T-helper 1 cell treated with Interleukin-12 subunit alpha and Interleukin-12 subunit beta and Interleukin-4 antibody, amounts not matched to agents 30 ng/mL and 1 ng/mL, for 36 hours (primary cell): Measurements from ENCODE around the gene TSPAN33. TPM values are rescaled to one million over a fixed set of nuclear protein-coding genes. Genes with fewer than 3 reads are reported as not detected.
"Not testable (repeated sequence)": the region's sequence is repeated elsewhere in the genome, so short reads cannot be mapped to it uniquely, and the experiment has no call there.

Experiments used
- intact Hi-C: fragments of 100-400 bp; cut with micrococcal nuclease; formaldehyde crosslinking; loops from one replicate; pipeline ENCODE4 v1.15.1; 2024
- total RNA-seq: library from RNA; stranded (reverse); gene quantifications from 2 replicates; pipeline ENCODE4 v1.2.3, GENCODE V29; 2022

TSPAN33 gene
- total RNA-seq, 1 donor from 2014 or later: 7.0 TPM

- intact Hi-C loops: no loop called here
Measured at GRCh38 chr7:129169686-129170440, 25.4 kb downstream of the TSPAN33 start.

DNA sequence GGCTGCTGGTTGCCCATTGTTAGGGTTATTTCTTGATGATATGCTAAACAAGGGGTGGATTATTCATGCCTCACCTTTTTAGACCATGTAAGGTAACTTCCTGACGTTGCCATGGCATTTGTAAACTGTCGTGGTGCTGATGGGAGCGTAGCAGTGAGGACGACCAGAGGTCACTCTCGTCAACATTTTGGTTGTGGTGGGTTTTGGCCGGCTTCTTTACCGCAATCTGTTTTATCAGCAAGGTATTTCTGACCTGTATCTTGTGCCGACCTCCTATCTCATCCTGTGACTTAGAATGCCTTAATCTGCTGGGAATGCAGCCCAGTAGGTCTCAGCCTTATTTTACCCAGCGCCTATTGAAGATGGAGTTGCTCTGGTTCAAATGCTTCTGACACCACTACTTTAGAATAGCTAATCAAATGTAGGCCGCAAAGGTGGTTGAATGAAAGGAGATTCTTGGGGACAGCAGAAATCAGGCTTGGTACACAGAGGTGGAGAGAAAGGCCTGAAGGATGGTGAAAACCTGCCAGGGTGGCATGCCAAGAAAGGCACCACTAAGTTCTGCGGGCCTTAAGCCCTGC is 26.0 kb downstream of the TSPAN33 start:
- intact Hi-C loops: no loop called here

DNA sequence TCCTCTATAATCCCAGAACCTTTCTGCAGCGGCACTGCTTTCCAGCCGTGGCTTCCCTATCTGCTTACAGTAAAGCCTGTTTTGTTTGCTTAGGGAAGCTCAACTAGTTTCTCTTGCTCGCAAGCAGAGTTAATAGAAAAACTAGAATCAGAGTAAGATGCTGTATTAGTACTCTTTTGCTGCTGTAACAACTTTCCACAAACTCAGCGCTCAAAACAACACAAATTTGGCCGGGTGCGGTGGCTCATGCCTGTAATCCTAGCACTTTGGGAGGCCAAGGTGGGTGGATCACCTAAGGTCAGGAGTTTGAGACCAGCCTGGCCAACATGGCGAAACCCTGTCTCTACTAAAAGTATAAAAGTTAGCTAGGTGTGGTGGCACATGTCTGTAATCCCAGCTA is 29.4 kb downstream of the TSPAN33 start:
- intact Hi-C loops: not testable (repeated sequence)

DNA sequence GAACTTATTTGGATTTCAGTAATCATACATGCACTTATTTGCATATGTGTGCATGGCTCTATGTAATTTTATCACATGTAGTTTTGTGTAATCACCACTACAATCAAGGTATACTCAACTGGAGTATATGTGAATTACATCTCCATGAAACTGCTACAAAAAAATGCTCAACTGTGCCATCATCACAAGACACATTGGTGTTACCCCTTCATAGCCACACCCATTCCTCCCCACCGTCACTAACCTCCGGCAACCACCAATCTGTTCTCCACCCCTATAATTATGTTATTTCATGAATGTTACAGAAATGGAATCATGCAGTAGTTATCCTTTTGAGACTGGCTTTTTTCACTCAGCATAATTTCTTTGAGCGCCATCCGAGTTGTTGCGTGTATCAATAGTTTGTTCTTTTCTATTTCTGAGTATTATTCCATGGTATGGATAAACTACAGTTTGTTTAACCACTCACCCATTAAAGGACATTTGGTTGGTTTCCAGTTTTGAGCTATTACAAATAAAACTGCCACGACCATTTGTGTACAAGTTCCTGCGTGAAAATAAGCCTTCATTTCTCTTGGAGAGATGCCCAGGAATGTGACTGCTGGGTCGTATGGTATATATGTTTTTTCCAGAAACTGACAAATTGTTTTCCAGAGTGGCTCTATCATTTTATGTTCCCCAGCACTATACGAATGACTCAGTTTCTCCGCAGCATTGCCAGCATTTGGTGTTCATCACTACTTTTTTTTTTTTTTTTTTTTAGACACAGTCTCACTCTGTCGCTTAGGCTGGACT is 32.6 kb downstream of the TSPAN33 start:
- intact Hi-C loops: no loop called here

DNA sequence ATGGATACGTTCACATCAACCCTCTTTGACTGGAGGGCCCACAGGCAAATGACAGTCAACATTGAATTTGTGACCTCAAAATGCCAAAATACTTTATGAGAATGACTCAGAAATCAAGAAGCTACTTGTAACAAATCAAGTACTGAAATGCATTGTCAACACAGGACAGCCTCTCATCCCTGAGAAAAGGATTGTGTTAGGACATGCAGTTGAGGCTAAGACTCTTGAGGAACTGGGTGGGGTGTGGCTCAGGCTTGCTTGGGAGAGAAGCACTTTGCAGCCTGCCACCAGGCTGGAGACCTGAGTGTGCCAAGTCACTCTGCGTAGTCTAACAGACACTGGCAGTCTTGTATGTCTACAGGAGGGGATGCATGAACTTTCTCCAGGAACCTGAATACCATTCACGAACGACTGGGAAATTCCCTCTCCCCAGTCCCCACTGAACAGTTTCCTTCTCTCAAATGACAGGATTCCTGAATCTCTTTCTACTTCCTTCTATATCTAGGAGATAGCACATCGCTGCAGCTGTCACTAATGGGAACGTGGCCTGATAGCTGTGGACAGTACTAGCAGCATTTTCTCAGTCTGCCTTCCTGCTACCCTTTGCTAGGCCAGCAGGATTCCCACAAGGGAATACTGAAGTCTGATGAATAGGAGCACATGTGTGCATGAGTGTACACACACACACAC is 40.6 kb downstream of the TSPAN33 start:
- intact Hi-C loops: no loop called here

DNA sequence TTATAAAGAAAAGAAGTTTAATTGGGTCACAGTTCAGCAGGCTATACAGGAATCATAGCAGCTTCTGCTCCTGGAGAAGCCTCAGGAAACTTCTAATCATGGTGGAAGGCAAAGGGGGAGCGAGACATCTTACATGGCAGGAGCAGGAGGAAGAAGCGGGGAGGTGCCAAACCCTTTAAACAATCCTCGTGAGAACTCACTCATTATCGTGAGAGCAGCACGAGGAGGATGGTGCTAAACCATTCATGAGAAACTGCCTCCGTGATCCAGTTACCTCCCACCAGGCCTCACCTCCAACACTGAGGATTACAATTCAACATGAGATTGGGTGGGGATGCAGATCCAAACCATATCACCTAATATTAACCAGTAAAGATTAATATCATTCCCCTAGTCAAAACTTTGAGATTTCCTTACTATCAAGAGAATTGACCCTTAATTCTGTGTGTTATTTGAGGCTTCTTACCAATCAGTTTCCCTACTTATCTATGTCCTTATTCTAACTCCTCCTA is 42.3 kb downstream of the TSPAN33 start:
- intact Hi-C loops: no loop called here

DNA sequence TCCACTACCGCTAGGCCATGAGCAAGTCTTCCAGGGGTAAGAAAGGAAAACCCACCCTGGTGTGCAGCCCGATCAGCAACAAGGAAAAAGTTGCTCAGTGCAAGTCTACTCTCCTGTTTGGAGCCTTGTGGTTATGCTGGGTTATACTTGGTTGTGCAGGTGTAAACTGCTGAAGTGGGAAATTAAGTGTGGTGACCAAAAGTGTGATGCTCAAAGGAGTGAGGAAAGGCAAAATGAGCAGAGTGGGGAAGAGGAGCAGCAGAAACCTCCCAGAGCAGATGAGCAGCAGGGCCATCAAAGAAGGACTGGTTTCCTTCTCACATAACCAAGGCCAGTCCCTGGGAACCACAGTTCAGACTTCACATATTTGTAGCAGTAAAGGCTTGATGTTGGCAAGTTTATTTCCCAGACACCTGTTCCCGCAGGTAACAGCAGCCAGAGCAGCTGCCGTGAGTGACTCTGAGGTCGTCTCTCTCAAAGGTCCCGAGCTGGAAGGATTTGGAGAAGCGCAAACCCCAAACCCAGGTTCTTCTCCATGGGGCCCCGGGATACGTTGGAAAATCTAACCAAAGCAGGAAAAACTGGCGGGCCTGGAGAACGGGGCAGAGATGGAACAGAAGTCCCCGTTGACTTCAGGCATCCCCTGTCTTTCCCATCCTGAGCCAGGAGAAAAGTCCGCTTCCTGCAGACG is 43.3 kb downstream of the TSPAN33 start:
- intact Hi-C loops: no loop called here

DNA sequence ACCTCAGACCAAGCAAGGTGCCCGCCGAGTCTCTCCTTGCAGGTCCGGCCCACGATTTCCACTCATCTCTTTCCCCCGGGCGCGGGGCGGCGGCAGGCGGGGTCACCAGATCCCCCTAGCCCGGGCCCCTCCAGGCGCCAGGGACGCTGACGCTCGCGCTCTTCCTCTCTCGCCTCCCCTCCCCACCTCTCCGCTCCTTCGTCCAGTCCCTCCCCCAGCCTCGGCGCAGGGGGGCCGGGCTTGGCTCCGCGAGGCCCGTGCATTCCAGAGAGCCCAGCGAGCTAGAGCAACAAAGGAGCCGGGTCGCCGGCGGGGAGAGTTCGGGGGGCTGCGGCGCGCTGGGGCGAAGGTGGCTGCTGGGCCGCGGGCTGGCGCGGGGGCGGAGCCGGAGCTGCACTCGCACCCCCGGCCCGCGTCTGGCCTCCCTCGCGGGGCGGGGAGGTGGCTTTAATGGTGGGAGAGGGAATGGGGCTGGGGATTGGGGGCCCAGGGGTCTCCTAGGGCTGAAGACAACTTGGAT is 43.9 kb downstream of the TSPAN33 start, which contains the start of gene SMO:
Gene SMO (plus strand): TSS at position 262 of the 520 bp plus-strand sequence. CDS start 519 bp downstream, outside the sequence.
- intact Hi-C loops: no loop called here

GRCh38 chr7:129188892-129189660 is 44.6 kb downstream of the TSPAN33 start:
- intact Hi-C loops: no loop called here

- intact Hi-C loops: no loop called here
Measured at GRCh38 chr7:129189661-129190310, 45.3 kb downstream of the TSPAN33 start.

GRCh38 chr7:129191272-129191671 is 46.8 kb downstream of the TSPAN33 start:
- intact Hi-C loops: no loop called here

DNA sequence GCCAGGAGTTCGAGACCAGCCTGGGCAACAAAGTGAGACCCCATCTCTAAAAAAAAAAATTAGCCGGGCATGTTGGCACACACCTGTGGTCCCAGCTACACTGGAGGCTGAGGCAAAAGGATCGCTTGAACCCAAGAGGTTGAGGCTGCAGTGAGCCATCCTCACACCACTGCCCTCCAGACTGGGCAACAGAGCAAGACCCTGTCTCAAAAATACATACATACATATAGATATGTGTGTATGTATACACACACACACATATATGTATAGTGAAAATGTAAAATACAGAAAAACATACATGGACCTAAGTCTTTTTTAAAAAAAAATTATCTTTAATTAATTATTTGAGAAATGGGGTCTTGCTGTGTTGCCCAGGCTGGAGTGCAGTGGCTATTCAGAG is 49.4 kb downstream of the TSPAN33 start:
- intact Hi-C loops: no loop called here

DNA sequence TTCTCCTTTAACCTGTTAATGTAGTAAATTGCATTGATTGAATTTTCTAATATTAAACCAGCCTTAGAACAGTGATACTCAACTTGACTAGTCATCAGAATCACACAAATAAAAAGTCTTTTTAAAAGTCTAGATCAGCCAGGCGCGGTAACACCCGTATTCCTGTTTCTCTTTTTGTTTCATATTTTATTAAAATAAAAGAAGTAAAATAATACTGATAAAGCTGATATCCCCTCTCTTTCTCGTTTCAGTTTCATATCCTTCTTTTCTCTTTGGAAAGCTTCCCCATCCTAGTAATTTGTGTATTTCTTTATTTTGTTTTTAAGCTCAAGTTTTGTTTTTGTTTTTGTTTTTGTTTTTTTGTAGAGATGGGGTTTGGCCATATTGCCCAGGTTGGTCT is 53.3 kb downstream of the TSPAN33 start:
- intact Hi-C loops: no loop called here

DNA sequence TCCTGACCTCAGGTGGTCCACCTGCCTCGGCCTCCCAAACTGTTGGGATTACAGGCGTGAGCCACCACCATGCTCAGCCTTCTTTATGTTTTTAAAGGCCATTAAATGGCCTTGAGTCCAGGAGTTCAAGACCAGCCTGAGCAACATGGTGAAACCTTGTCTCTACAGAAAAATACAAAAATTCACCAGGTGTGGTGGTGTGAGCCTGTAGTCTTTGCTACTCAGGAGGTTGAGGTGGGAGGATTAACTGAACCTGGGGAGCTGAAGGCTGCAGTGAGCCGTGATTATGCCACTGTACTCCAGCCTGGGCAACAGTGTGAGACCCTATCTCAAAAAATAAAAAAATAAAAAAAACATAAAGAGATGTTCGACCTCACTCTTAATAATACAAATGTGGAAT is 54.9 kb downstream of the TSPAN33 start:
- intact Hi-C loops: no loop called here

- intact Hi-C loops: no loop called here
Measured at GRCh38 chr7:129202058-129202777, 57.7 kb downstream of the TSPAN33 start.

DNA sequence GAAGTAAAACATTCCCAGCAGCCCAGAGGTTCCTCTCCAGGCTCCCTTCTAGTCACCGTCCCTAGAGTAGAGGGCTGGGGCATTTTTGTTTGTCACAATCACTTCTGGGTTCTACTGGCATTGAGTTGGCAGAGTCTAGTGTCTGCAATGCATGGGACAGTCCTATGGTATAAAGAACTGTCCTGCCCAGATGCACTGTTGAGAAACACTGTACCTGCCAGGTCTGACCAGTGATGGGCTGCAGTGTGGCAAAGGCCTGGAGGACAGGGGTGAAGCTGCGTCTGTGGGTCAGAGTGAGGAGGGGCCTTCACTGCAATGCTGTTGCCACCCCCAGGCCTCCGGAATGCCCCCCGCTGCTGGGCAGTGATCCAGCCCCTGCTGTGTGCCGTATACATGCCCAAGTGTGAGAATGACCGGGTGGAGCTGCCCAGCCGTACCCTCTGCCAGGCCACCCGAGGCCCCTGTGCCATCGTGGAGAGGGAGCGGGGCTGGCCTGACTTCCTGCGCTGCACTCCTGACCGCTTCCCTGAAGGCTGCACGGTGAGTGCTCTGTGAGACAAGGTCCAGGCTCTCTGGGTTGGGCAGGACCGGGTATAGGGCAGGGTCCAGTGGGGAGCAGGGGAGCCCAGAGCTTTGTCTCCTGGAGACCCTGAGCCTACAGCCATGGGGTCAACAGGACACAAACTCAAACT is 58.7 kb downstream of the TSPAN33 start:
- intact Hi-C loops: no loop called here

- intact Hi-C loops: no loop called here
Measured at GRCh38 chr7:129205126-129205818, 60.8 kb downstream of the TSPAN33 start.
